Activated CD8-positive, alpha-beta memory T cell treated with anti-CD3 and anti-CD28 coated beads, Interleukin-2, amount 10 ng/mL, durations not matched to agents 7 days and 5 days (primary cell): ENCODE data around the gene CABP7. TPM values are rescaled to one million over a fixed set of nuclear protein-coding genes. Genes with fewer than 3 reads are reported as not detected.

ENCODE experiments used
- ATAC-seq: fragments of 150-1000 bp; cut with Tn5 transposase; one replicate; pipeline ENCODE4 v1.10.0; 2021; ENCODE audit warnings: moderate library complexity
- CTCF ChIA-PET: fragments of 350-600 bp; sonication (Branson Sonifier 250); formaldehyde crosslinking; loops from one replicate; lab custom pipeline; 2021; ENCODE audit warnings: antibody characterized with exemption; lab: Charles Lee
- DNase-seq: peaks from one replicate; pipeline ENCODE4 v3.0.0-alpha.2; 2020
- H3K27ac Mint-ChIP-seq: one replicate; pipeline ENCODE4 v1.8.0; 2021; ENCODE audit warnings: mild to moderate bottlenecking, mixed read lengths
- H3K27me3 Mint-ChIP-seq: one replicate; pipeline ENCODE4 v1.8.0; 2021; ENCODE audit warnings: mixed read lengths
- H3K36me3 Mint-ChIP-seq: one replicate; pipeline ENCODE4 v1.8.0; 2021; ENCODE audit warnings: mild to moderate bottlenecking, mixed read lengths
- H3K4me1 Mint-ChIP-seq: one replicate; pipeline ENCODE4 v1.8.0; 2021; ENCODE audit warnings: mixed read lengths
- H3K4me3 Mint-ChIP-seq: one replicate; pipeline ENCODE4 v1.8.0; 2021; ENCODE audit warnings: mild to moderate bottlenecking, moderate library complexity, mixed read lengths
- H3K9me3 Mint-ChIP-seq: one replicate; pipeline ENCODE4 v1.8.0; 2022; ENCODE audit warnings: low read depth, mixed read lengths
- total RNA-seq, 2 experiments: library from RNA; stranded (reverse); gene quantifications; one replicate each; pipeline ENCODE4 v1.2.3, GENCODE V29; 2021

The CABP7 gene
- total RNA-seq, 2 experiments from 2014 or later, result not detected

DNA sequence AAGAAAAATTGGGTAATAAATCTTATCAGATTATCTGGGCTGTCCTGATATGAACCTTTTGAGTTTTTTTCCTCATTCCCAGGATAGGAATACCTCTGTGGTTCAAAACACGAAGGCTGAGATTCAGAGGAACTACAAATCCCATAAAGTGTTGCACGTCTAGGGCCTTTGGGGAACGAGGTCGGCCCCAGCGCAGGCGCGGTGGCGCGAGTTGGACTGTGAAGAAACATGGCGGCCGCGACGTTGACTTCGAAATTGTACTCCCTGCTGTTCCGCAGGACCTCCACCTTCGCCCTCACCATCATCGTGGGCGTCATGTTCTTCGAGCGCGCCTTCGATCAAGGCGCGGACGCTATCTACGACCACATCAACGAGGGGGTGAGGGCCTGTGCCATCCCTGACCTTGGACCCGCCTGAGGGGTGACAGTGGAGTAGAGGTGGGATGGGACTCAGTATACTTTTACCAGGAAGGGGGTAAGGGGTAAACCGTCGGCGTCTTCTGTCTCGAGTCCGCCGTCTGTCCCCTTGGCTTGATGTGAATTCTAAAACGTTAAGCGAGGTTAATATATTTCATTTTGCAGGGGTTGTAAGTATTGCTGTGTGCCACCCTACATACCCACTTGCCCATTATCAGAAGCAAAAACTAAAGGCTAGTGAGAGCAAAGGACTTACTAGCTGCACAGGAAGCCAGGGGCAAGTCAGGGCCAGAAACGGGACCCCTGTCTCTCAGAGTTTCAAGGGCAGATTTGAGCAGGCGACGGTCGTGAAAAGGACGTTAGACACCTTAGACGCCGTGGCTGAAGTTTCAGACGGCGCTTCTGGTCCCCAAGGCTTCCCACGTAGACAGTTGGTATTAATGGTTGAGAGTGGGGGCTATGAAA, 47.6 kb downstream of the CABP7 start, which contains the start of gene UQCR10:
TSS of gene UQCR10 (plus strand) at position 199 of the 881 bp plus-strand sequence. CDS start at position 229, 30 bp downstream.
- peaks cover 24% of the 10 kb centered on the region for H3K36me3 Mint-ChIP-seq
- peak within 1 kb of the TSS; percentile 94 for H3K4me3 Mint-ChIP-seq
- no peaks in the 10 kb centered on the region for H3K27me3 Mint-ChIP-seq
- peaks cover 29% of the 10 kb centered on the region for H3K4me1 Mint-ChIP-seq
- no peaks in the 10 kb centered on the region for H3K9me3 Mint-ChIP-seq
- DNase-seq, result peak; percentile 95
- H3K27ac Mint-ChIP-seq, result peak within 1 kb of the TSS; percentile 88
- ATAC-seq, result peak; percentile 85
- CTCF ChIA-PET, result interaction anchor here (0.5 kb wide), 1 partner anchor 117 kb away, joined by 3 read pairs; no protein-coding TSS in a partner anchor

DNA sequence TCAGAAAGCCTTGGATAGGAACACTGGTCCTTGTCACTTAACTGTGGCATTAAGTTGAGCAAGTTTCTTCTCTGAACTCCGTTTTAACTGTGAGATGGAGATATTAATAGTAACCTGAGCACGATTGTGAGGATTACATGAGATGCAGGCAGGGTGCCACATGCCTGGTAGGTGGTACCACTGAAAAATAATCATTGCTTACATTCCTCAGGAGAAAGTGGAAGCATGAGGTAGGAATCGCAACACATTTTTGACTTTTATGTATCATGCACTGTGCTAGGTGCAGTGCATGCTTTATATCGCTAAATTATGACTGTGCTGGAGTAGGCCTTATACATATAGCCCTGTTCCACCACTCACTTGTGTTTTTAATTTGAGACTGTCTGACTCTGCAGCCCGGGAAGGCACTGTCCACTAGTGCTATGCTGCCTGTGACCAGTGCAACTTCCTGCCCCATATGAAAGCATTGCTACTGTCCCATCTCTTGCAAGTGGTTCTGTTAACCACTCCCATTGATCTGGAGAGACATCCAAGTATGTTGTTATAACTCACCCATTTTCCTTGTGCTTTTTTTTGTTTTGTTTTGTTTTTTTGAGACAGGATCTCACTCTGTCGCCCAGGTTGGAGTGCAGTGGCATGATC, 48.4 kb downstream of the CABP7 start:
- peak overlapping the region; percentile 88 for H3K27ac Mint-ChIP-seq
- CTCF ChIA-PET, result interaction anchor here (0.7 kb wide), 1 partner anchor 86 kb away, joined by 3 read pairs; no protein-coding TSS in a partner anchor
- DNase-seq (no peak), ATAC-seq (no peak)
- H3K36me3 Mint-ChIP-seq, result peaks cover 24% of the 10 kb centered on the region
- peak overlapping the region; percentile 94 for H3K4me3 Mint-ChIP-seq
- no peaks in the 10 kb centered on the region for H3K9me3 Mint-ChIP-seq
- H3K4me1 Mint-ChIP-seq, result peaks cover 29% of the 10 kb centered on the region
- no peaks in the 10 kb centered on the region for H3K27me3 Mint-ChIP-seq

DNA sequence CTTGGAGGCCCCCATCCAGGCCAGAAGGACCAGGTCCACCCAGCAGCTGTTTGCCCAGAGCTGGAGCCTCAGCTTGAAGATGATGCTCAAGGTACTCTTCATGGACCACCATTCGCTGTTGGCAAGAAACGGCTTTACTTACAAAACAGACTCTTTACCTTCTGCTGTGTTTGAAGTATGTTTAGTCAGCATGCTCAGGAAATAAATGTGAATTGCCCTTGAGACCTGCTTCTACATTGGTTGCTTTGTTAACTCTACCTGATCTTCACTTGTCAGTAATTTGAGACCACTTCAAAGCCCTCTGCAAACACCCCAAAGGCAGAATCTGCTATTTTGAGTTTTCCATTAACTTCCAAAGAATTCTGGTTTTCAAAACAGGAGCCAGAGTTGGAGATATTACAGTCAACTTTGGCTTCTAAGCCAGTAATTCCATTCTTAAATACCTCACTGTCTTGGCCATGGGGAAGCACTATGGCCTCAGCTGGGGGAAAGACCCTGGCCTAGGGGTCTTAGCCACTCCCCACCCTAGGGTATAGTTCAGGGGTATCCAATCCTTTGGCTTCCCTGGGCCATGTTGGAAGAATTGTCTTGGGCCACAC, 50.0 kb downstream of the CABP7 start:
- CTCF ChIA-PET, result interaction anchor here (0.8 to 1.0 kb wide), 2 partner anchors 18 to 235 kb away, joined by 3 read pairs; no protein-coding TSS in a partner anchor
- no peak for DNase-seq
- ATAC-seq, result no peak
- Mint-ChIP-seq H3K36me3 (peaks cover 24% of the 10 kb centered on the region), H3K4me1 (peaks cover 23% of the 10 kb centered on the region), H3K9me3 (no peaks in the 10 kb centered on the region), H3K27ac (no peak overlapping the region), H3K4me3 (no peak overlapping the region), H3K27me3 (no peaks in the 10 kb centered on the region)

DNA sequence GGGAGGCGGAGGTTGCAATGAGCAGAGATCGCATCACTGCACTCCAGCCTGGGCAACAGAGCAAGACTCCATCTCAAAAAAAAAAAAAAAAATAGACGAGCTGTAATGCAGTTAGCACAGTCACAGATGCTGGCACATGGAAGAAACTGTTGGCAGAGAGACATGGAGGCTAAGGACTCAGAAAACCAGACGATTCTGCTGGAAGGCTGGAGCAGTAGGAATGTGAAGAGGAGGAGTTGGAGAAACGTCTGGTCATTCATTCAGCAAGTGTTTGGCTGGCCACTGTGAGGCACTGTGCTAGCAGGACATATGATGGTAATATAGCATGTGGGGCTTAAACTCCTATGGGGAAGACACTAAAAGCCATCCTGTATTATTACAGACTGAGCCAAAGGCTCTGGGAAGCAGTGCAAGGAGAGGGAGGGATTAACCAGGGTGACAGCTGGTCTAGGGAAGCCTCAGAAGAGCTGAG, 52.4 kb downstream of the CABP7 start:
- CTCF ChIA-PET, result interaction anchor here (0.6 to 1.7 kb wide), 3 partner anchors 17 to 236 kb away, joined by 3 to 5 read pairs (median 3); no protein-coding TSS in a partner anchor
- Mint-ChIP-seq H3K36me3 (peaks cover 24% of the 10 kb centered on the region), H3K4me3 (no peak overlapping the region), H3K27ac (no peak overlapping the region), H3K9me3 (no peaks in the 10 kb centered on the region), H3K27me3 (no peaks in the 10 kb centered on the region), H3K4me1 (peaks cover 13% of the 10 kb centered on the region)
- ATAC-seq (no peak), DNase-seq (no peak)

DNA sequence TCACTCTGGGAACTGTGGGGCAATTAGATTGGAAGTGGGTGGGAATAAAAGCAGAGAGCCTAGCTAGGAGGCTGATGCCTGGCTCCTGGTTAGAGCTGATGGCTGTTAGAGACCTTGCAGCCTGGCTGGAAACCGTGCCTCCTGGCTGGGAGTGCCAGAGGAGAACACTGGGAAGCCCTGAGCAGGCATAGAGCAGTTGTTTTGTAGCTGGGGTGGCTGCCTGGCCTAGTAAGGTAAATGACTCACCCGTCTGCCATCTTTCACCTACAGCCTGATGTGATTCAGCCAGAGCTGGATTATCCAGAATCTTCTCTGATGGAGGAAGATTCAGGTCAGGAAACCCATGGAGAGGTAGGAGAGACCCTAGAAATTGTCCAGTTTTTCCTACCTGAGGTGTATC, 53.4 kb downstream of the CABP7 start:
- DNase-seq (no peak), ATAC-seq (no peak)
- no peak overlapping the region for H3K27ac Mint-ChIP-seq
- H3K9me3 Mint-ChIP-seq, result no peaks in the 10 kb centered on the region
- CTCF ChIA-PET, result interaction anchor here (1.1 to 1.7 kb wide), 2 partner anchors 18 to 235 kb away, joined by 3 to 5 read pairs; no protein-coding TSS in a partner anchor
- H3K4me1 Mint-ChIP-seq, result peaks cover 8% of the 10 kb centered on the region
- no peaks in the 10 kb centered on the region for H3K27me3 Mint-ChIP-seq
- no peak overlapping the region for H3K4me3 Mint-ChIP-seq
- H3K36me3 Mint-ChIP-seq, result peaks cover 21% of the 10 kb centered on the region

DNA sequence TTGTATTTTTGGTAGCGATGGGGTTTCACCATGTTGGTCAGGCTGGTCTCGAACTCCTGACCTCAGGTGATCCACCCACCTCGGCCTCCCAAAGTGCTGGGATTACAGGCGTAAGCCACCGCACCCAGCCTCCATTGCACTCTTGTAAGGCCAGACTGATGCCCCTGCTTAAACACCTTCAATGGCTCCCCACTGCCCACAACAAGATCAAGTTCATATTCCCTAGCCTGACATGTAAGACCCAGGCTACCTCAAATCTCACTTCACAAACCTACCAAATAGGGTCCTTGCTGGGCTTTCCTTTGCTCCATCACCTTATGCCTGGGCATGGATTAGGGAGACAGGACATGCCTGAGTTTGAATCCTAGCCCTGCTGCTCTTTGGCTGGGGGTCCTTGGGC, 60.4 kb downstream of the CABP7 start:
- H3K4me1 Mint-ChIP-seq, result no peaks in the 10 kb centered on the region
- no peaks in the 10 kb centered on the region for H3K36me3 Mint-ChIP-seq
- DNase-seq (no peak), ATAC-seq (no peak)
- H3K9me3 Mint-ChIP-seq, result no peaks in the 10 kb centered on the region
- no peaks in the 10 kb centered on the region for H3K27me3 Mint-ChIP-seq
- H3K4me3 Mint-ChIP-seq, result no peak overlapping the region
- CTCF ChIA-PET, result no interaction called here
- no peak overlapping the region for H3K27ac Mint-ChIP-seq

DNA sequence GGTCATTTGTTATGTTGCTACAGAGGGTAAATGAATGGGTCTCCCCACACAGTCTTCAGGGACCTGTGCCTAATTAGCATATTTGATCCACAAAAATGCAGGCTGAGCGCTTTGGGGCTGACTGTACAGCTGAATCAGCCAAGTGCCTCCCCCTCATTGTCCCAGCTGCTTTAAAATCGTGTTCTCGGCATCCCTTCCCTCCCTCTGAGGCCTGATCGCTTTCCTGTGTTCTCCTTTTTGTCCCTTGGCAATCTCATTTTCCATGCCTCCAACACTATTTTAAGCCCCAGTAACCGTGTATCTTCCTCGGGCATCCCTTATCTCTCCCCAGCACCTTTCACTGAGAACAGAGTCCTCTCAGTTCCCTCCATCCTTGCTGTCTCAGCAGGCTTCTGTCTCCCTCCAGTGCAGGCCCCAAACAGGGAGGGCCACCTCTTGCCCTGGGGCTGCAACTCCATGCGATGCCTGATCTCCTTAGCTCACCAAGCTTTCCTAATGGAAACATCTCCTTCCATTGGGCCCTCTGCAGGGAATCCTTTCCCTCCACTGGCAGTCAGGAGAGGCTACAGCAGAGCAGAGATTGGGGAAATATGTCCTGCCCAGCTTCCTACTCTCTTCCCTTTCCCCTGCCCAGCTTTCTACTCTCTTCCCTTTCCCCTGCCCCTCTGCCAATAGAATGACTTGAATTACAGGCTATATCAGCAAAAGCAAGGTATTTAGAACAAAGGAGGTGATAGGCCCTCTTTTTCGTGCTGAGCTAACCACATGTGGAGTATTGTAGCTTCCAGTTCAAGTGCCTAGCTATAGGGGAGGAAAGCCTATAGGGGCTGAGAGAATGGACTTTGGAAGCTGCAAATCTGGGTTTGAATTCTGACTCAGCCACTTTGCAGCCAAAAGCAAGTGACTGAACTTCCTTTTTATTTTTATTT, 61.2 kb downstream of the CABP7 start:
- no peaks in the 10 kb centered on the region for H3K27me3 Mint-ChIP-seq
- CTCF ChIA-PET, result no interaction called here
- H3K36me3 Mint-ChIP-seq, result no peaks in the 10 kb centered on the region
- H3K4me3 Mint-ChIP-seq, result no peak overlapping the region
- H3K9me3 Mint-ChIP-seq, result no peaks in the 10 kb centered on the region
- no peaks in the 10 kb centered on the region for H3K4me1 Mint-ChIP-seq
- no peak overlapping the region for H3K27ac Mint-ChIP-seq
- no peak for ATAC-seq
- DNase-seq, result no peak

Other genes starting within 250 kb of the CABP7 start
- 1 to 10 TPM; 6.0 to 9.0 TPM for gene NEFH, start 239.8 kb upstream of the CABP7 start, total RNA-seq
- 10 to 100 TPM; 57.5 to 62.9 TPM for gene THOC5, start 166.2 kb upstream of the CABP7 start, total RNA-seq
- gene NIPSNAP1, start 138.9 kb upstream of the CABP7 start, total RNA-seq, result 10 to 100 TPM; 43.4 to 44.8 TPM
- 10 to 100 TPM; 46.6 to 61.2 TPM for gene NF2, start 116.4 kb upstream of the CABP7 start, total RNA-seq
- 10 to 100 TPM; 18.3 to 24.3 TPM for gene ZMAT5, start 47.0 kb downstream of the CABP7 start, total RNA-seq
- 10 to 100 TPM; 94.2 to 94.9 TPM for gene UQCR10, start 47.4 kb downstream of the CABP7 start, total RNA-seq
- gene ASCC2, start 118.3 kb downstream of the CABP7 start, total RNA-seq, result 10 to 100 TPM; 84.4 to 90.2 TPM
- 10 to 100 TPM; 26.1 to 26.4 TPM for gene MTMR3, start 163.2 kb downstream of the CABP7 start, total RNA-seq